ENCODE measurements around the gene MTERF4.

MTERF4 gene

DNA sequence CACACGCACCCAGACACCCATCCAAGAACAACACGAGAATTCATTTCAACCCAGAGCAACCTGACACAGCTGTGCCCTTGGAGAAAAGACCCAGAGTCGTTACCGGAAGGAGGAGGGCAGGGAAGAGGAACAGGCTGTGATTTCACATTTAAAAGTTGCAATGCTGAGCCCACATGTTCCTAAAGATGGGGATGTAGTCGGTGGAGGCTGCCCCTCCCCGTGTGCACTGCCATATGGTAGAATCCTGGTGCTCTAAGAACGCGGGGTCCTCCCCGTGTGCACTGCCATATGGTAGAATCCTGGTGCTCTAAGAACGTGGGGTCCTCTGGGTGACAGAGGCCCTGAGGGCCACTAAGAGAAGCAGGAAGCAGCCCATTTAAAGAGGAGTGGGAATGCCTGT is 10.9 kb downstream of the MTERF4 start:
- TF ChIP-seq POLR2AphosphoS5 (IDR thresholded peaks at IDR 0.05; ENCODE audit: low read depth) (no peak), SPI1 (IDR thresholded peaks at IDR 0.05; ENCODE audit: borderline replicate concordance, low read depth) (no peak), GABPA (IDR thresholded peaks at IDR 0.05; ENCODE audit: low read depth) (no peak)
- TF ChIP-seq, protein P1, sequence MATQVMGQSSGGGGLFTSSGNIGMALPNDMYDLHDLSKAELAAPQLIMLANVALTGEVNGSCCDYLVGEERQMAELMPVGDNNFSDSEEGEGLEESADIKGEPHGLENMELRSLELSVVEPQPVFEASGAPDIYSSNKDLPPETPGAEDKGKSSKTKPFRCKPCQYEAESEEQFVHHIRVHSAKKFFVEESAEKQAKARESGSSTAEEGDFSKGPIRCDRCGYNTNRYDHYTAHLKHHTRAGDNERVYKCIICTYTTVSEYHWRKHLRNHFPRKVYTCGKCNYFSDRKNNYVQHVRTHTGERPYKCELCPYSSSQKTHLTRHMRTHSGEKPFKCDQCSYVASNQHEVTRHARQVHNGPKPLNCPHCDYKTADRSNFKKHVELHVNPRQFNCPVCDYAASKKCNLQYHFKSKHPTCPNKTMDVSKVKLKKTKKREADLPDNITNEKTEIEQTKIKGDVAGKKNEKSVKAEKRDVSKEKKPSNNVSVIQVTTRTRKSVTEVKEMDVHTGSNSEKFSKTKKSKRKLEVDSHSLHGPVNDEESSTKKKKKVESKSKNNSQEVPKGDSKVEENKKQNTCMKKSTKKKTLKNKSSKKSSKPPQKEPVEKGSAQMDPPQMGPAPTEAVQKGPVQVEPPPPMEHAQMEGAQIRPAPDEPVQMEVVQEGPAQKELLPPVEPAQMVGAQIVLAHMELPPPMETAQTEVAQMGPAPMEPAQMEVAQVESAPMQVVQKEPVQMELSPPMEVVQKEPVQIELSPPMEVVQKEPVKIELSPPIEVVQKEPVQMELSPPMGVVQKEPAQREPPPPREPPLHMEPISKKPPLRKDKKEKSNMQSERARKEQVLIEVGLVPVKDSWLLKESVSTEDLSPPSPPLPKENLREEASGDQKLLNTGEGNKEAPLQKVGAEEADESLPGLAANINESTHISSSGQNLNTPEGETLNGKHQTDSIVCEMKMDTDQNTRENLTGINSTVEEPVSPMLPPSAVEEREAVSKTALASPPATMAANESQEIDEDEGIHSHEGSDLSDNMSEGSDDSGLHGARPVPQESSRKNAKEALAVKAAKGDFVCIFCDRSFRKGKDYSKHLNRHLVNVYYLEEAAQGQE (IDR thresholded peaks at IDR 0.05; ENCODE audit: insufficient replicate concordance, low read depth): no peak
- TF ChIP-seq, protein P2, sequence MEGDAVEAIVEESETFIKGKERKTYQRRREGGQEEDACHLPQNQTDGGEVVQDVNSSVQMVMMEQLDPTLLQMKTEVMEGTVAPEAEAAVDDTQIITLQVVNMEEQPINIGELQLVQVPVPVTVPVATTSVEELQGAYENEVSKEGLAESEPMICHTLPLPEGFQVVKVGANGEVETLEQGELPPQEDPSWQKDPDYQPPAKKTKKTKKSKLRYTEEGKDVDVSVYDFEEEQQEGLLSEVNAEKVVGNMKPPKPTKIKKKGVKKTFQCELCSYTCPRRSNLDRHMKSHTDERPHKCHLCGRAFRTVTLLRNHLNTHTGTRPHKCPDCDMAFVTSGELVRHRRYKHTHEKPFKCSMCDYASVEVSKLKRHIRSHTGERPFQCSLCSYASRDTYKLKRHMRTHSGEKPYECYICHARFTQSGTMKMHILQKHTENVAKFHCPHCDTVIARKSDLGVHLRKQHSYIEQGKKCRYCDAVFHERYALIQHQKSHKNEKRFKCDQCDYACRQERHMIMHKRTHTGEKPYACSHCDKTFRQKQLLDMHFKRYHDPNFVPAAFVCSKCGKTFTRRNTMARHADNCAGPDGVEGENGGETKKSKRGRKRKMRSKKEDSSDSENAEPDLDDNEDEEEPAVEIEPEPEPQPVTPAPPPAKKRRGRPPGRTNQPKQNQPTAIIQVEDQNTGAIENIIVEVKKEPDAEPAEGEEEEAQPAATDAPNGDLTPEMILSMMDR (IDR thresholded peaks at IDR 0.05; ENCODE audit: insufficient read depth, low read length): no peak
- H3K27ac ChIP-seq (replicated peaks): no peak overlapping the region

DNA sequence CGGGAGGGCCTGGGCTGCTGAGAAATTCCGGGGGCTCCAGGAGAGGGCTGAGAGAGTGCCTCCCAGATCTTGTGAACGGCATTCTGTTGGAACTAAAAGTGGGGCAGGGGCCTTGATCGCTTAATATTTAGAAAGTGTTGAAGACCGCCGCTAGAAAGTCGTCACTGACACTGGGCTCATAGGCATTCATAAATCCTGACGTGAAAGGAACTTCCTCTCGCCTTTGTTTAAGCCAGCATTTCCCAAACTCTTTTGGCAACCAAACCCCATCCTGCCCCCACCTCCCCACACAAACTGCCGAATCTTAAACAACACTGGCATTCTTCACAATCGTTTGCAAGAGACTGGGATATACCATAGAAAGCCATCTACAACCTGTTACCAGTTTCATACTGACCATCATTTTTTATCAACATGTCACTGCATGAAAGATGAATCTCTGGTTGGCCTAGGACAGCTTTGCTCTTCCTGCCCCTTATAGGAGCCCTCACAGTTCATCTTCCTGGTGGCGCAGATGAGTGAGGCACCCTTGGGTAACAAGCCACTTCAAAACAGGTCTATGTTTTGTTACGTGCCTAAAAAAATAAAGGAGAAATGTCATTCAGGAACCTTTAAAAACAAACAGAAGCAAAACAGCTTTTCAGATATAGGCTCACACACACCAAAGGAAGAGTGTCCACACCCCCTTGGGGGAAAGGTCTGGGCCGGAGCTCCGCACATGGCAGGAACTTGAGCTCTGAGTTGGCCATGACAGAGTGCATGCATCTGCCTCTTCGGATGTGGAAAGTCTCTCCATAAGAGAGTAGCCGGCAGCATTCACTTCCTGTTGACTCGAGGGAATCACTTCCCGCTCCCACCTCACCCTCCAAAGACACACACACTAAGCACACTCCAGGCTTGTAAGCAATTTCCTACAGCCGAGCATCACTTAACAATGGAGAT is 13.0 kb downstream of the MTERF4 start:
- no peaks in the 10 kb centered on the region for H3K27me3 ChIP-seq (ENCODE audit: insufficient read depth, poor library complexity, severe bottlenecking)
- no peak overlapping the region for H3K27ac ChIP-seq (replicated peaks)
- DNase-seq (ENCODE audit: low read depth in 1 of 2, low spot score in 1 of 2): no peak
- TF ChIP-seq, protein P1 (IDR thresholded peaks at IDR 0.05; ENCODE audit: insufficient replicate concordance, low read depth): no peak
- TF ChIP-seq, protein P2 (IDR thresholded peaks at IDR 0.05; ENCODE audit: insufficient read depth, low read length): no peak
- TF ChIP-seq POLR2AphosphoS5 (IDR thresholded peaks at IDR 0.05; ENCODE audit: low read depth) (no peak), GABPA (IDR thresholded peaks at IDR 0.05; ENCODE audit: low read depth) (no peak), SPI1 (IDR thresholded peaks at IDR 0.05; ENCODE audit: borderline replicate concordance, low read depth) (no peak)
- H3K4me3 ChIP-seq (replicated peaks; ENCODE audit: insufficient read depth, low read length): no peak overlapping the region

More for the DNA sequence above, 10.9 kb downstream of the MTERF4 start:
- no peak overlapping the region for H3K4me3 ChIP-seq (replicated peaks; ENCODE audit: insufficient read depth, low read length)
- no peaks in the 10 kb centered on the region for H3K27me3 ChIP-seq (ENCODE audit: insufficient read depth, poor library complexity, severe bottlenecking)
- no peak for DNase-seq (ENCODE audit: low read depth in 1 of 2, low spot score in 1 of 2)

DNA sequence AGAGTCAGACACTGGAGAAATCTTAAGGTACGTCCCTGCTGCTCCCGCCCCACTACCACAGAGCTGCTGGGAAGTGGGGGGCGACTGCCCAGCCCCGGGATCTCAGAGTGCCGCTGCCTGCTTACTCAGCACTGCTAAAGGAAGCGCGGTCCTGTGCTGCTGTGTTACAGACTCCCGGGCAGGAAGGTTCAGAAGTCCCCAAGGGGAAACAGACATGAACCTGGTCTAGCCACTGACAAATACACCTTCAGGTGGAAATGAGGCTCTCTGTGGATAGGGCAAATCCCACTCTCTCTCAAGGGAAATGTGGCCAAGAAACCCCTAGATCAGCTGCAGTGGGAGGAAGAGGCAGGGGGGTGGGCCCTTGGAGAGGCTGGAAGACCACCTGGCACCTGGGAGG is 13.7 kb downstream of the MTERF4 start:
- no peaks in the 10 kb centered on the region for H3K27me3 ChIP-seq (ENCODE audit: insufficient read depth, poor library complexity, severe bottlenecking)
- TF ChIP-seq, protein P2 (IDR thresholded peaks at IDR 0.05; ENCODE audit: insufficient read depth, low read length): no peak
- TF ChIP-seq GABPA (IDR thresholded peaks at IDR 0.05; ENCODE audit: low read depth): no peak
- TF ChIP-seq, protein P1 (IDR thresholded peaks at IDR 0.05; ENCODE audit: insufficient replicate concordance, low read depth): no peak
- no peak for DNase-seq (ENCODE audit: low read depth in 1 of 2, low spot score in 1 of 2)
- no peak overlapping the region for H3K4me3 ChIP-seq (replicated peaks; ENCODE audit: insufficient read depth, low read length)
- H3K27ac ChIP-seq (replicated peaks): no peak overlapping the region

Measured in HL-60 (cell line).